D721Med (cell line): ENCODE results near the gene AICDA.

Experiments
- DNase-seq: peaks from one replicate; pipeline ENCODE4 v3.0.0; 2011; ENCODE audit warnings: low spot score; ENCODE audit not compliant: insufficient read length
- FAIRE-seq: peaks from 2 replicates; lab custom pipeline; 2011; peaks lifted over from hg19 to GRCh38; lab: Jason Lieb, UNC
- CTCF ChIP-seq: IDR thresholded peaks from 2 replicates; pipeline ENCODE4 v1.5.1; 2012; ENCODE audit warnings: mild to moderate bottlenecking, control low read depth; ENCODE audit not compliant: insufficient read depth; ENCODE audit errors: missing control alignments

AICDA gene

GRCh38 chr12:8606890-8607289 is 5.8 kb downstream of the AICDA start:
- DNase-seq (no peak), FAIRE-seq (no peak)
- TF ChIP-seq CTCF: no peak

GRCh38 chr12:8605057-8605456 is 7.6 kb downstream of the AICDA start:
- DNase-seq (no peak), FAIRE-seq (no peak)
- no peak for TF ChIP-seq CTCF

GRCh38 chr12:8603856-8604255 is 8.8 kb downstream of the AICDA start:
- no peak for TF ChIP-seq CTCF
- FAIRE-seq (no peak), DNase-seq (no peak)

GRCh38 chr12:8603286-8603685 is 9.4 kb downstream of the AICDA start:
- TF ChIP-seq CTCF: no peak
- FAIRE-seq: no peak
- no peak for DNase-seq

GRCh38 chr12:8596561-8596960 is 16.1 kb downstream of the AICDA start:
- DNase-seq (no peak), FAIRE-seq (no peak)
- no peak for TF ChIP-seq CTCF

- FAIRE-seq (no peak), DNase-seq (no peak)
- TF ChIP-seq CTCF: no peak
Observed at GRCh38 chr12:8594072-8594471, 18.6 kb downstream of the AICDA start.

- no peak for FAIRE-seq
- no peak for TF ChIP-seq CTCF
Observed at GRCh38 chr12:8593246-8593645, 19.4 kb downstream of the AICDA start.

More at GRCh38 chr12:8593246-8593645, 19.4 kb downstream of the AICDA start:
- no peak for DNase-seq
